DMS53 treated with DMSO at 0.1 percent for 48 hours (cell line): ENCODE measurements around the gene CMPK1.
"Not testable (repeated sequence)": the region's sequence is repeated elsewhere in the genome, so short reads cannot be mapped to it uniquely, and the experiment has no call there.

Experiments used
- DNase-seq: peaks from one replicate; lab custom pipeline; 2025; ENCODE audit not compliant: unreplicated experiment; lab: John Stamatoyannopoulos, UW

The CMPK1 gene

GRCh38 chr1:47333578-47333921 lies at the start of gene CMPK1:
TSS of gene CMPK1 (plus strand) at chr1:47333790. CDS start at chr1:47333946, 156 bp downstream.
- DNase-seq = peak; percentile 94

- DNase-seq = not testable (repeated sequence)
Observed at GRCh38 chr1:47288116-47288515, 45.5 kb upstream of the CMPK1 start.

- not testable (repeated sequence) for DNase-seq
Observed at GRCh38 chr1:47294863-47295262, 38.7 kb upstream of the CMPK1 start.

GRCh38 chr1:47295579-47295978 lies 38.0 kb upstream of the CMPK1 start:
- DNase-seq = no peak

- no peak for DNase-seq
Observed at GRCh38 chr1:47298025-47298699, 35.4 kb upstream of the CMPK1 start.

- DNase-seq = no peak
Observed at GRCh38 chr1:47302472-47302871, 31.1 kb upstream of the CMPK1 start.

- DNase-seq = no peak
Observed at GRCh38 chr1:47309427-47309826, 24.2 kb upstream of the CMPK1 start.

GRCh38 chr1:47313915-47314664 lies 19.5 kb upstream of the CMPK1 start, which contains the start of gene STIL:
TSS of gene STIL (minus strand) at chr1:47314147. CDS start at chr1:47310319, 3,828 bp downstream.
- DNase-seq = peak; percentile 100

GRCh38 chr1:47317841-47318240 lies 15.7 kb upstream of the CMPK1 start:
- DNase-seq = no peak

- not testable (repeated sequence) for DNase-seq
Observed at GRCh38 chr1:47319968-47320367, 13.6 kb upstream of the CMPK1 start.

- DNase-seq = peak; percentile 49
Observed at GRCh38 chr1:47323599-47324031, 10.0 kb upstream of the CMPK1 start.

- DNase-seq = no peak
Observed at GRCh38 chr1:47324682-47325081, 8.9 kb upstream of the CMPK1 start.

GRCh38 chr1:47325528-47325927 lies 8.1 kb upstream of the CMPK1 start:
- DNase-seq = peak; percentile 98

- DNase-seq = no peak
Observed at GRCh38 chr1:47326271-47326670, 7.3 kb upstream of the CMPK1 start.

- DNase-seq = no peak
Observed at GRCh38 chr1:47328992-47329391, 4.6 kb upstream of the CMPK1 start.

GRCh38 chr1:47330212-47330611 lies 3.4 kb upstream of the CMPK1 start:
- no peak for DNase-seq

GRCh38 chr1:47331875-47332274 lies 1.7 kb upstream of the CMPK1 start:
- no peak for DNase-seq

GRCh38 chr1:47332779-47333577 lies 612 bp upstream of the CMPK1 start:
- DNase-seq = no peak

- DNase-seq = peak; percentile 87
Observed at GRCh38 chr1:47333922-47334764, 553 bp downstream of the CMPK1 start.

- no peak for DNase-seq
Observed at GRCh38 chr1:47334765-47335435, 1.3 kb downstream of the CMPK1 start.
